Activated T-helper 1 cell treated with anti-CD3 and anti-CD28 coated beads, Interleukin-12 subunit alpha, Interleukin-12 subunit beta, Interleukin-2, Interleukin-4 antibody, amounts not matched to agents 30 ng/mL and 10 ng/mL and 1 ng/mL, durations not matched to agents 14 hours and 24 hours and 36 hours (primary cell): ENCODE measurements around the gene DYNC1H1. TPM values are rescaled to one million over a fixed set of nuclear protein-coding genes. Genes with fewer than 3 reads are reported as not detected.
"Not testable (repeated sequence)": the region's sequence is repeated elsewhere in the genome, so short reads cannot be mapped to it uniquely, and the experiment has no call there.

Experiments
- DNase-seq: peaks from one replicate; pipeline ENCODE4 v3.0.0; 2021; ENCODE audit warnings: low spot score
- H3K27ac Mint-ChIP-seq: one replicate; pipeline ENCODE4 v1.8.0; 2021; ENCODE audit warnings: mild to moderate bottlenecking, mixed read lengths
- H3K27me3 Mint-ChIP-seq: one replicate; pipeline ENCODE4 v1.8.0; 2022; ENCODE audit warnings: mild to moderate bottlenecking, moderate library complexity, mixed read lengths; ENCODE audit not compliant: insufficient read depth
- H3K36me3 Mint-ChIP-seq: one replicate; pipeline ENCODE4 v1.8.0; 2021; ENCODE audit warnings: low read depth, mixed read lengths
- H3K4me1 Mint-ChIP-seq: one replicate; pipeline ENCODE4 v1.8.0; 2021; ENCODE audit warnings: low read depth, mixed read lengths
- H3K4me3 Mint-ChIP-seq: one replicate; pipeline ENCODE4 v1.8.0; 2021; ENCODE audit warnings: mild to moderate bottlenecking, moderate library complexity, mixed read lengths
- H3K9me3 Mint-ChIP-seq: one replicate; pipeline ENCODE4 v1.8.0; 2021; ENCODE audit warnings: mixed read lengths
- intact Hi-C: fragments of 100-400 bp; cut with micrococcal nuclease; formaldehyde crosslinking; loops from one replicate; pipeline ENCODE4 v1.15.1; 2024
- total RNA-seq: library from RNA; stranded (reverse); gene quantifications from 2 replicates; pipeline ENCODE4 v1.2.3, GENCODE V29; 2022

The DYNC1H1 gene
- total RNA-seq, 1 donor from 2014 or later = 241 TPM

DNA sequence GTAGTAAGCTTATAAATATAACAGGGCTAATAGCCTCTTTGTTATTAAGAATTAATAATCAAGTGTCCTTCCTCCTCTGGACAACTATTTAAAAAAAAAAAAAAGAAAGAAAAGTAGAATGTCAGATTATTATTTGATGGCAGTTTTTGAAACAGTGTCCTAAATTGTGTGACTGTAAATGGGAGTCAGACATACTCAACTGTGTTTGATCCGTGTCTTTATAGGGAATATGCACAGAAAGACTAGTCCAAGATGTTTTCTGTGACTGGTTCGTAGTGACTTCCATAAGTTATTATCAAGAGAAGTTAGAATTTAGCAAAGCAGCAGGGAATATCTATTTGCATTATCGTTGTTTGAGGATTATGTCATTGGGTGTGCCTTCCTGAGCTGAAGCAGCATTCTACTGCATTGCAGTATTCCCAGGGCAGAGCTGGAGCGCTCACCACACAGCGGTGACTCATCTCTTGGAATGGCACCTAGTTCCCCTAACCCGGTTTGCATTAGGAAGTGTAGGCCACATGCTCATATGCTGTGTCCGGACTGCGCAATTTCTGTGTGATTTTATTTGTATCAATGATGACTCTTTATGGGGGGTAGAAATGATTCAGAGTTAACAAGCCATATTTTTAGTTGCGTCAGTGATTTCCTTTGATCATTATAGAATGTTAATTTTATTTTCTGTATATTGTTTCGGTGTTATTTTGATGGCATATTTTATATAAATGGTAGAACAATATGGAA, 7.9 kb downstream of the DYNC1H1 start:
- Mint-ChIP-seq H3K4me1 (peaks cover 41% of the 10 kb centered on the region), H3K9me3 (no peaks in the 10 kb centered on the region), H3K27ac (no peak overlapping the region), H3K4me3 (no peak overlapping the region), H3K27me3 (no peaks in the 10 kb centered on the region), H3K36me3 (peaks cover 28% of the 10 kb centered on the region)
- intact Hi-C loops = no loop called here
- DNase-seq = no peak

- no peak overlapping the region for H3K27ac Mint-ChIP-seq
- no peaks in the 10 kb centered on the region for H3K9me3 Mint-ChIP-seq
- intact Hi-C loops = no loop called here
- H3K36me3 Mint-ChIP-seq = peaks cover 25% of the 10 kb centered on the region
- no peaks in the 10 kb centered on the region for H3K27me3 Mint-ChIP-seq
- DNase-seq = no peak
- peaks cover 33% of the 10 kb centered on the region for H3K4me1 Mint-ChIP-seq
- H3K4me3 Mint-ChIP-seq = no peak overlapping the region
Observed at GRCh38 chr14:101973356-101973755, 9.0 kb downstream of the DYNC1H1 start.

DNA sequence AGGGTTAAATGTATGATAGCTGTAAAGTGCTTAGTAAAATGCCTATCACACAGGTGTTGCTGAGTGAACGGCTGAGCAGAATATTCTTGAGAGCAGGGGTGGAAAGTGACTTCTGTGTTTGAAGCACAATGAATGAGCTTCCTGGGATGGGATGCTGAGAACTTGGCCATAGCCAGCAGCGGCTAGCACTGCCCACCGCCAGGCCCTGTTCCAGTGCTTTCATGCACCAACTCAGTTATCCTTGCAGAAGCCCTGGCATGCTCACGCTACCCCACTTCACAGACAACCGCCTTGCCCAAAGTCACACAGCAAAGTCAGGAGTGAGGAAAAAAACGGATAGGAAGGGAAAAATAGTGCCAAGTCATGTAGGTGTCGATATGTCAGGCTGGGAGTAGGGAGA, 10.9 kb downstream of the DYNC1H1 start:
- H3K4me1 Mint-ChIP-seq = peaks cover 26% of the 10 kb centered on the region
- no peak for DNase-seq
- H3K27me3 Mint-ChIP-seq = no peaks in the 10 kb centered on the region
- H3K36me3 Mint-ChIP-seq = peaks cover 31% of the 10 kb centered on the region
- H3K9me3 Mint-ChIP-seq = no peaks in the 10 kb centered on the region
- H3K27ac Mint-ChIP-seq = no peak overlapping the region
- H3K4me3 Mint-ChIP-seq = no peak overlapping the region
- intact Hi-C loops = no loop called here

- intact Hi-C loops = no loop called here
- Mint-ChIP-seq H3K4me3 (no peak overlapping the region), H3K27me3 (no peaks in the 10 kb centered on the region), H3K27ac (no peak overlapping the region), H3K9me3 (no peaks in the 10 kb centered on the region), H3K4me1 (peaks cover 15% of the 10 kb centered on the region), H3K36me3 (peaks cover 32% of the 10 kb centered on the region)
- no peak for DNase-seq
Observed at GRCh38 chr14:101977311-101978071, 13.1 kb downstream of the DYNC1H1 start.

- Mint-ChIP-seq H3K4me3 (no peak overlapping the region), H3K27ac (no peak overlapping the region), H3K9me3 (no peaks in the 10 kb centered on the region), H3K36me3 (peaks cover 41% of the 10 kb centered on the region), H3K27me3 (no peaks in the 10 kb centered on the region), H3K4me1 (peaks cover 12% of the 10 kb centered on the region)
- intact Hi-C loops = no loop called here
- DNase-seq = no peak
Observed at GRCh38 chr14:101979666-101980065, 15.3 kb downstream of the DYNC1H1 start.

DNA sequence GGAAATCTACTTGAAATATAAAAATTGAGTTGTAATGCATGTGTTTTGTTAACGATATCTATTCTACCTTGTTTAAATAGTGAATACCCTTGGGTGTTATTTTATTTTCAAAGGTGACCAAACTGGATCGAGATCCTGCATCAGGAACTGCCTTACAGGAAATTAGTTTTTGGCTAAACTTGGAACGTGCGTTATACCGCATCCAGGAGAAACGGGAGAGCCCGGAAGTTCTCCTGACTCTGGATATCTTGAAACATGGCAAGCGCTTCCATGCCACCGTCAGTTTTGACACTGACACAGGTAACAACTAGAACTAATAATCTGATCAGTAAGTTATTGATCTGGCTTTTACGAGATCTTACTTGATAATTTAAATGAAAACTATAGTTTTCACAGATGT, 15.9 kb downstream of the DYNC1H1 start:
- Mint-ChIP-seq H3K9me3 (no peaks in the 10 kb centered on the region), H3K27ac (no peak overlapping the region), H3K36me3 (peaks cover 40% of the 10 kb centered on the region), H3K4me1 (peaks cover 7% of the 10 kb centered on the region), H3K4me3 (no peak overlapping the region), H3K27me3 (no peaks in the 10 kb centered on the region)
- no peak for DNase-seq
- intact Hi-C loops = no loop called here

DNA sequence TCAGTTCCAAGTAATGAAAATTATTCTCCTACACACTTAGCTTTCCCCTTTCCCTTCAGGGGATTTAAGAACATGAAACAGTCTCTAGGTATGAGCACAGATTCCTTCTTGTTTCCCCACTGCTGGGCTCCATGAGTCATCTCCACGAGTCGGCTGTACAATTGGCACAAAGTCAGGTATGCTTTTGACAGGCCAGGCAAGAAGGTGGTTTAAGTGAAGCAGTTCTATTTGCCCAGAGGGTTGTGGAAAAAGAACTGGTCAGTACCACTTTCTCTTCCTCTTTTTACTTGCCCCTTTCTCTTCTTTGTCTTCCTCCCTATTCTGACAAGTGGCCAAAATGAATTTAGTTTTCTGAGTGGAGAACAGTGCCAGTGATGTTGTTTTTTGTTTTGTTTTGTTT, 16.3 kb downstream of the DYNC1H1 start:
- H3K36me3 Mint-ChIP-seq = peaks cover 39% of the 10 kb centered on the region

DNA sequence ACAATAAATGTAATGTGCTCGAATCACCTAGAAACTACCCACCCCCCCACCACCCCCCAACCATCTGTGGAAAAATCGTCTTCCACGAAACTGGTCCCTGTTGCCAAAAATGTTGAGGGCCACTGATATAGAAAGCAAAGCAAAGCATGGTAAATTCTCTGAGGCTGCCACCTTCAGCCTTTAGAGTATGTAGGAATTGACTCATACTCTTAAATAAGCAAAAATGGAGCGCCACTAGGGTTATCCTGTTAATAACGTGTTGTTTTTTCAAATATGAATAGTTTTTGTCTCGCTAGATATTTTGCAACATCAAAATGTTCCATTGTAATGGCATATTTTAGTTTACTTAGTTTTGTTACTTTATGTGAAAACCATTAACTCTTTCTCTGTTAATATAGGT, 18.2 kb downstream of the DYNC1H1 start:
- Mint-ChIP-seq H3K27ac (no peak overlapping the region), H3K4me1 (peaks cover 4% of the 10 kb centered on the region), H3K9me3 (no peaks in the 10 kb centered on the region), H3K36me3 (peaks cover 50% of the 10 kb centered on the region), H3K4me3 (no peak overlapping the region), H3K27me3 (no peaks in the 10 kb centered on the region)
- intact Hi-C loops = no loop called here
- no peak for DNase-seq

More for the DNA sequence above, 16.3 kb downstream of the DYNC1H1 start:
- DNase-seq = no peak
- intact Hi-C loops = no loop called here
- Mint-ChIP-seq H3K9me3 (no peaks in the 10 kb centered on the region), H3K27me3 (no peaks in the 10 kb centered on the region), H3K4me3 (no peak overlapping the region), H3K27ac (peak overlapping the region; percentile 14), H3K4me1 (peaks cover 4% of the 10 kb centered on the region)

DNA sequence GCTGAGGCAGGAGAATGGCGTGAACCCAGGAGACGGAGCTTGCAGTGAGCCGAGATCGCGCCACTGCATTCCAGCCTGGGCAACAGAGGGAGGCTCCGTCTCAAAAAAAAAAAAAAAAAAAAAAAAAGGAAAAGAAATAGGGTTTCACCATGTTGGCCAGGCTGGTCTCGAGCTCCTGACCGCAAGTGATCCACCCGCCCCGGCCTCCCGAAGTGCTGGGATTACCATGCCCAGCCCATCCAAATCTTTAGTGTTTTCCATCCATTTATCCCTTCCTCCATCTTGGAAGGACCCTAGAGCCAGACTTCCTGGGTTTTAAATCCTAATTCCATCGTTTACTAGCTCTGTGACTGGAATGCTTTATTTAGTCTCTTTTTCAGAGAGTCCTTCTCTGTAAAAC, 20.5 kb downstream of the DYNC1H1 start:
- intact Hi-C loops, H3K27me3 Mint-ChIP-seq, H3K27ac Mint-ChIP-seq, H3K9me3 Mint-ChIP-seq, DNase-seq, H3K4me3 Mint-ChIP-seq: not testable (repeated sequence)
- Mint-ChIP-seq H3K4me1 (peaks cover 16% of the 10 kb centered on the region), H3K36me3 (peaks cover 61% of the 10 kb centered on the region)

GRCh38 chr14:101985957-101986356, 21.6 kb downstream of the DYNC1H1 start:
- peaks cover 17% of the 10 kb centered on the region for H3K4me1 Mint-ChIP-seq
- no peaks in the 10 kb centered on the region for H3K9me3 Mint-ChIP-seq
- intact Hi-C loops = no loop called here
- no peaks in the 10 kb centered on the region for H3K27me3 Mint-ChIP-seq
- H3K27ac Mint-ChIP-seq = no peak overlapping the region
- H3K36me3 Mint-ChIP-seq = peaks cover 57% of the 10 kb centered on the region
- no peak for DNase-seq
- no peak overlapping the region for H3K4me3 Mint-ChIP-seq

DNA sequence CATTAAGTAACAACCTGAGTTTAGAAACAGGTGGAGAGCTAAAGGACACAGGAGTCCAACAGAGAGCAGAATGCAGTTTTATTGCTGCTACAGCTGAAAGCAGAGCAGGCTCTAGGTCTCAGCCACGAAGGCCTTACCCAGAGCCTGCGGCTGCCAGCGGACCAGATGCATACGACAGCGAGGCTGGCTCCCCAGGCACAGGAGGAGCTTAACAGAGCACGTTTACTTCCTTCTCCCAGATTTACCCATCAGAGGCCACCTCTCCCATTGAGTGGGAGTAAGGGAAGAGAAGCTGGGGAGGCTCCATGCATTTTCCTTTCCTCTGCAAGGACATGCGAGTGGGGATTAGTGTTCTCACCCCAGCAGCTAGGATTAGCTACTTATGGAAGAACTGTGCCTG, 22.6 kb downstream of the DYNC1H1 start:
- Mint-ChIP-seq H3K4me3 (no peak overlapping the region), H3K9me3 (no peaks in the 10 kb centered on the region), H3K27me3 (no peaks in the 10 kb centered on the region), H3K27ac (no peak overlapping the region), H3K4me1 (peaks cover 17% of the 10 kb centered on the region), H3K36me3 (peaks cover 60% of the 10 kb centered on the region)
- intact Hi-C loops = no loop called here
- DNase-seq = no peak

DNA sequence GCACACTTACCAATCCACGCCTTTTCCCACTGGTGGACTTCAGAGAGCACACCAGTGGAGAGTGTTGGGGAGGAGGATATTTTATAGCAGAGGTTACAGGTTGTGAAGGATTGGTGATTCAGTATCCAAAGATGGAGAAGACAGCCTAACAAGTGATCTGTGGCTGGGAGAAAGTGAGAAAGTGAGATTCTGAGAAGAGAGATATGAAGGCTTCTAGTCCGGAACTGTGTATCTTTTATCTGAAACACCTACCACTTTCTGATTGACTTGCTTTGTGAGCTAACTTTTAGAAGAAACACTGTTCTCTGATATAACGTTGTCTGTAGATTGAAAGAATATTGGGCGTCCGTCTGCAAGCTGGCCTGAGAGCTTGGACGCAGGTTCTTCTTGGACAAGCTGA, 24.0 kb downstream of the DYNC1H1 start:
- Mint-ChIP-seq H3K4me3 (no peak overlapping the region), H3K36me3 (peaks cover 65% of the 10 kb centered on the region), H3K9me3 (no peaks in the 10 kb centered on the region), H3K27ac (peak overlapping the region; percentile 20), H3K4me1 (peaks cover 26% of the 10 kb centered on the region), H3K27me3 (no peaks in the 10 kb centered on the region)
- intact Hi-C loops = no loop called here
- DNase-seq = no peak

GRCh38 chr14:101991352-101991751, 27.0 kb downstream of the DYNC1H1 start:
- Mint-ChIP-seq H3K9me3 (no peaks in the 10 kb centered on the region), H3K27ac (no peak overlapping the region), H3K36me3 (peaks cover 70% of the 10 kb centered on the region), H3K27me3 (no peaks in the 10 kb centered on the region), H3K4me1 (peaks cover 26% of the 10 kb centered on the region), H3K4me3 (no peak overlapping the region)
- intact Hi-C loops = no loop called here
- DNase-seq = no peak
